GM18520 (cell line): Measurements from ENCODE around the gene HMX1.

ENCODE experiments used
- ATAC-seq: cut with Tn5 transposase; IDR thresholded peaks from one replicate; pipeline ENCODE4 v1.9.1; 2021; ENCODE audit not compliant: unreplicated experiment

Gene HMX1

DNA sequence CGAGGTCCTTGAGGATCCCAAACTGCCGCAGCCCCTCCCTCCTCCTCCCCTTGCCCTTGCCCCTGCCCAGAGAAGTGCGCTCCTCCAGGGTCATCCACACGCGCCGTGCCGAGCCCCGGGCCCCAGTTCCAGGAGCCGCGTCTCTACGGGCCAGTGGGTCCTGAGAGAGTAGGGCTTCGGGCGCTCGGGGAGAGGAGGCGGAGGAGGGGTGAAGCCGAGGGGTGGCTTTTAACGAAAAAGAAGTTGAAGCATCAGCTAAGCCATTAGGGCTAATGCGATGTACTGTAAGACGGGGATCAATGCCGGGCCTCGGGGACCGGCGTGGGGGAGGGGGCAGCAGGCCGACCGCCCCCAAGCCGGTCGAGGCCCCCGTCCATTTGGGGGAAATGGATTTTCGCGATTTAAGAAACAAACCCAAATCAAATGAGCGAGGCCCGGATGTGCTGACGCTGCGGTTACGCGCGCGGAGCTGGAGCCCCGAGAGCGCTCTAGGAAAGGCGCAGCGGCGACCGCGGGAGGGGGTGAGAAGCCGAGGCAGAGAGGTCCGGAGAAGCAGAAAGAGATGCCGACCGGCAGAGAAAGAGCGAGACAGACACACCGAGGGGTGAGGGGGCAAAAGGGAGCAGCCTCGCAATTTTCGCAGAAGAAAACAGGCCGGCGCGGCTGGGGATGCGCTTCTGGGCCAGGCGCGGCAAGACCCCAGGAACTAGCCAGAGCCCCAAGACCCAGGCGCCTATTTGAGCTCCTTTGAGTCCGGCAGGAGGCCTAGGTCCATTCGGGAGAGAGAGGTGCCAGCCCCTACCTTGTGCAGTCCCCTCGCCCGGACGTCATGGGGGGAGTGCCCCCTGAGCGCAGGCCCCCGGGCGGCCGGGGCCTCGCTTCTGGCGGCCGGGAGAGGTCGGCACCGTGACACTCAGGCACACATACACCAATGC lies 13.6 kb downstream of the HMX1 start:
- ATAC-seq, result no peak

DNA sequence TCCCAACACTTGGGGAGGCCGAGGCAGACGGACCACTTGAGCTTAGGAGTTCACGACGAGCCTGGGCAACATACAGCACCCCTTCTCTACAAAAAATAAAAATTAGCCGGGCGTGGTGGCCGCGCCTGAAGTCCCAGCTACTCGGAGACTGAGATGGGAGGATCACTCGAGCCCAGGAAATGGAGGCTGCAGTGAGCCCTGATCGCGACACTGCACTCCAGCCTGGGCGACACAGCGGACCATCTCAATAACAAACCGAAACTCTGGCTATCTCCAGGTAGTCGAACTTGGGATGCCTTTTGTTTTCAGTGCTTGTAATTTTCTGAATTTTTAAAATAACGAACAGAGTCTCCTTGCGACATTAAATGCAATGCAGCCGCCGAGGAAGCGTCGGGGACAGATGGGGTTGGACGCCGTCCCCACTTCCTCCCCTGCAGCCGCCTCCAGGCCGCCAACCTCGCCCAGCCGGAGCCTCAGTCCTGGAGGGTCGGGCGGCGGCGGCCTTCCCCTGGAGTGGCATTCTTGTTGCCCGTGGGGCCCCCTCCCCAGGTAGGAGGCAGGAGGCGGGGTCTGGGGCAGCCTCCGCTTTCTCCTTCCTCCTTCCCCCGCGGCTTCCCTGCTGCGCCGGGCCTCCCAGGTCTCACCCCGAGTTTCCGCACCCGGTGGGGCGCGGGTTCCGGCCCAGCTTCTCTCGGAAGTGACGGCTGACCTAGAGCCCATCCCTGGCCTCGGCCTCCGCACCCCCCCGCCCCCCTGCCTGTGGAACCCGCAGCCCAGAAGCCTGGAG lies 14.6 kb downstream of the HMX1 start:
- ATAC-seq, result no peak

DNA sequence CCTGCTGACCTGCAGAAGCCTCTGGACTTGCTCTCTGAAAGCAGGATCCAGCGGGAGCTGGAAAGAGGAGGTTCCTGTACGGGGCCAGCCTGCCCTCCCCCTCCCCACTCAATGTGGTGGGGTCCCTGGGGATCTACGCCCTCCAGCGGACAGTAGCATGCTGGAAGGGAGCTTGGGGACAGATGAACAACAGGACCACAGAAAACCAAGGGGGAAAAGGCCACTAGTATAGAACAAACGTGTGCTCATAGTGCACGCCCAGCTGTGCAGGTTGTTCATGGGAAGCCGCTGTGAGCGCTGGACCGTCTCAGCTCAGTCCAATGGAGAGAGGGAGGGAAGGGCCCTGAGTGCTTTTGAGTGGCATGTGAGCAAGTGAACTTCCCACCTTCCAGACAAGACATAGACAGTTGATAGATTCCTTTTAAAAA lies 15.8 kb downstream of the HMX1 start:
- ATAC-seq, result no peak

DNA sequence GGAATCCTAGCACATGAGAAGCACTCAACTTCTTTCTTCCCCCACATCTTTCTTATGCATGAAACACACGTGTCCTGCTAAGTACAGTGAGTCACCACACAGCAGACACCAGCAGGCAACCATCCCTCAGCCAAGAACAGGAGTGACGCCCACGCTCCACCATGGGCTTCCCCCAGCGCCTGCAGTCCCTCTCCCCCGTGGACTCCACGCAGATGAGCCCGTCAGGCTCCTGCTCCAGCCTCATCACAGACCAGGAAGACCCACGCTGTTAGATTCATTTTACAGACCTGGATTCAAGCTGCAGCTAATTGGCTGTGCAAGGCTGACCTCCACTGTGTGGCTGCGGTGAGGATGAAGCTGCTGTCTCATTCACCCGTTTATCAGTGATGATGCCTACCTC lies 16.7 kb downstream of the HMX1 start:
- no peak for ATAC-seq

DNA sequence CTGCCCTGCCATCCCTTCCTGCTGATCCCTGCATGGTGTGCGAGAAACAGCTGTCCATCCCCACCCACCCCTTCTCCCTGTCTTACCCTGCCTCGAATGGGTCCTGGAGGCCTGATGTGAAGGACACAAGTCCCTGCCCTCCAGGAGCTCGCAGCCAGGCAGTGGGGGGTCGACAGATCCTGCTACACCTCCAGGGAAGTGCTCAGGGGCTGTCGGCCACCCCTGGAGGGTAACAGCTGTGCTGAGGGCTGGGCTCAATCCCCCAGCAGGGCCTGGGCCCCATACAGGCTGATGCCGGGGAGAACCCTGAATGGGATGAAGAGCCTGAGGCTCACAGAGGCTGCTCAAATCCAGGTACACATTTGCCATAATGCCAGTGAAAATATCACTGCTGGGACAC lies 17.6 kb downstream of the HMX1 start:
- no peak for ATAC-seq

- no peak for ATAC-seq
These were observed 18.4 kb downstream of the HMX1 start for GRCh38 chr4:8853249-8853648.

DNA sequence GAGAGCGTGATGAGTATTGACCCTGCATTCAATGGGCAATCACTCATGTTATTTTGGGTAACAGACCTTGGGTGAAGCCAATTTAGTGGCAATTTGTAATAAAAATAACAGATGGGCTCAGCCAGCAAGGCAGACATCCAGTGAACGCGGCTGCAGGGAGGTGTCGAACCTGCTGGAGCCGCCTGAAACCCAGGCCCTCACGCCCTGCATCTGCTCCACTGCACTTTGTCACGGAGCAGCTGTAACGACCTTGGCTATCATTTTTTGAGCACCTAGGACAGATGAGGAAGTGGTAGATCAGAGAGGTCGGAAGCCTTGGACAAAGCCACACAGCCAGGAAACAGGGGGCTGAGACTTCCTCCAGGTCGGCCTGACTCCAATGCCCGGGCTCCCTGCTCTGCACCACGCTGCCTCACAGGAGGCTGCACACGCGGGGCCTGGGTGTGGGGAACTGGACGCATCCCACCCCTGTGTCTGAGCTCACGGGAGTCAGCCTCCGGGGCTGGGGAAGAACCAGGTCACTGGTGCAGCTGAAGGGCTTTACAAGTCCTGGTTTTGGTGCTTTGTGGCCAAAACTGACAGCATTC lies 19.4 kb downstream of the HMX1 start:
- no peak for ATAC-seq

DNA sequence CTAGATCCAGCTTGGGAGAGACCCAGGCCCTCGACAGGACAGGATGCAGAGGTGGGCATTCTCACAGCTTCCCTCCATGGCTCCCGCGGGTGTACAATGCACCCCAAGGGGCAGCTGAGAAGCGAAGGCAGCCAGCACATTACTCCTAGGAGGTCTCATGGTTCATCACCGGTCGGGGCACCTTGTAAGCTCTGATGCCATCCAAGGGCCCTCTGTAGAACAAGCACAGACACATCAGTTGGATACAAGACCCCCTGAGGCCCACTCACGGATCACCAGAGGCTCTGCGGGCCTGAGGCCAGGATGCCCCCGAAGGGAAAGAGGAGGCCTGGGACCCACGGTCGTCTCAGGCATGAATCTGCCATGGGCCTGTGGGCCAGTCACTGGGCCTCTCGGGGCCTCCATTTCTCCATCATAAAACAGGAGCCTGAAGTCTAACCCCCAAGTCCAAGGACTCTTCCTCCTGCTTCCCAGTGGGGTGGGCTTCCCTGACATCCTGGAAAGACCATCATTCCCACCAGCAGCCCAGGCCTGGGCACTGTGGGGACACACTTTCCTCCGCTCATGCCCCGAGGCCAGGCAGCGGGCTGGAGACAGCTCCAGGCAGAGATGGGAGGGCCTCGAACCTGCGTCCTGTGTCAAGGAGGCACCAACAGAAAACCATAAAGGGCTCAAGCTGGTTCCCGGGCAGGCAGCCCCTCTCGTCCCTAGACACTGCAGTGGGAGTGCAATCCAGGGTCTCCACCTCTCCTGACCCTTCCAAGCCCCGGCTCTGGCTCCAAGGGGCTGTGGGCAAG lies 20.1 kb downstream of the HMX1 start:
- no peak for ATAC-seq

- no peak for ATAC-seq
These were observed 20.8 kb downstream of the HMX1 start for GRCh38 chr4:8850830-8851188.

GRCh38 chr4:8850074-8850829 lies 21.4 kb downstream of the HMX1 start:
- ATAC-seq, result no peak

DNA sequence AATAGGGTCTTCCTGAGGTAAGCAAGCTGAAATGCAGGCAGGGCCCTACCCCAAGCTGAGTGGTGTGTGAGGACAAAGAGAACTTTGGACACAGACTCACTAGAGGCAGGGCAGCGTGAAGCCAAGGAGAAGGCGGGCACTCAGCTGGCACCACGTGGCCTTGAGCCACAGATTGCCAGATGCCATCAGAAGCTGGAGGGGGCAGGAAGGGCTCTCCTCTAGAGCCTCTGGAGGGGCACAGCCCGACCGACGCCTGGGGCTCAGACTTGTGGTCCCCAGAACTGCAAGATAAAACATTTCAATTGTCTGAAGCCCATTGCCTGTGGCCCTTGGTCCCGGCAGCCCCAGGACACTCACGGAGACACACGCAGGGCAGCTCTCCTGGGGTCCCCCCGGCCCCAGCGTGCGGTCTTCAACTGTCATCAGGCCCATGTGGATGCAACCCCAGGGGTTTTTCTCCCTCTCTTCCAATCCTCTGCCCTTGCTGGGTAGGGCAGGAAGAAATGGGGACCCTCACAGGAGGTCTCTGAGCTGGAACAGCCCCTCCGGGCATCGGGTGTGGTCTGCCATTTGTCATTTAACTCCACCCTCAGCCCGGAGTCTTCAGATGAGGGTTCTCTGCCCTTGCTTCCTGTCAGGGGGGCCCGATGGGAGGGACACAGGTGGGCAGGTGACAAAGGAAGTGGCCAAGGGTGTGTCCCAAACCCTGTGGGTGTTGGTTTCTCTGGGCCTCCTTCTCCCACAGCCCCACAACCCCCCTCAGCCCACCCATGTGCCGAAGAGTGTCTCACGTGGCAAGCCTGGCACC lies 22.2 kb downstream of the HMX1 start:
- ATAC-seq, result no peak

DNA sequence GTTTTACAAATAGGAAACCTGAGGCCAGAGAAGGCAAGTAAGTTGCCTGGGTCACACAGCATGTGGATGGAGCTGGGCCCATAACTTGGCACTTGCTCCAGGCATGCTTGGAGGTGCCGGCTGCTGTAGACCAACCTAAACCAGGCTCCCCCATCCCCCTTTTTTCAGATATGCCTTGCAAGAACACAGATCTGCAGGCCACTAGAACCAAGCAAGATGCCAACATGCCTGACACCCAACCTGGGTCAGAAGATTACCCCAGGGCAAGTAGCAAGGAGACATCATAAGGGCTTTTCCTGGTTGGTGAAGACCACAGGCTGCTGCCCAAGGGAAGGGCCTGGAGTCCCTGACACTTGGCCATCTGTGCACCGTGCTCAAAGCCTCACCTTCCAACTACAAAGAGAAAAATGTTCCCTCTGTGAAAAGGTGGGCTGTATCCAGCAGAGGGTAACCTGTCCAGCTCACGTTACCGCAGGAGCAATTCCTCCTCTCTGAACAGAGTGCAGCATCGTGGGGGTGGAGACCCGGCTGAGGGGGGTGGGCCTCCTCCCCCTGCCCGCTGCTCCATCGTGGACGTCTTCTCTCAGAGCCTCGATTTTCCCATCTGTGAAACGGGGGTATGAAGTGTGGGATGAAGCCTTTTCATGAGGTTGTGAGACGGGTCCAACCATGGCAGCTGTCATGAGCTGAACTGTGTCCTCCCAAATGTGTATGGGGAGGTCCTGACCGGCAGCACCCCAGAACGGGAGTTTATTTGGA lies 23.0 kb downstream of the HMX1 start:
- ATAC-seq, result no peak

GRCh38 chr4:8847764-8848163 lies 23.9 kb downstream of the HMX1 start:
- no peak for ATAC-seq

GRCh38 chr4:8847331-8847730 lies 24.3 kb downstream of the HMX1 start:
- ATAC-seq, result no peak

DNA sequence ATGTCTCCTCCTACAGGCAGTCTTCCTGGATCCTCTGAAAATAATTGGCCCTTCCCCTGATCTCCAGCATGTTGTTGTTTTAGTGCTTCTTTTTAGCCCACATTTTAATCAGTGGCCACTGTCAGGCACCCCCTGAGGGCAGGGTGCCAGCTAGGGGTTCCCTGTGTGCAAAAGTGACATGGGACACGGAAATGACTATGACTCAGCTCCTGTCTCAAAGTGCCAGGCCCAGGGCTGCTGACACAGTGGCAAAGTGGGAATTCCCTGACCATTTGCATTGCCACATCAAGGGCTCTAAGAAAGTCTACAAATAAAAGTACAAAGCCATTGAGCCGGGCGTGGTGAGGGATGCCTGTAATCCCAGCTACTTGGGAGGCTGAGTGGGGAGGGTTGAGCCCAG lies 24.8 kb downstream of the HMX1 start:
- no peak for ATAC-seq

DNA sequence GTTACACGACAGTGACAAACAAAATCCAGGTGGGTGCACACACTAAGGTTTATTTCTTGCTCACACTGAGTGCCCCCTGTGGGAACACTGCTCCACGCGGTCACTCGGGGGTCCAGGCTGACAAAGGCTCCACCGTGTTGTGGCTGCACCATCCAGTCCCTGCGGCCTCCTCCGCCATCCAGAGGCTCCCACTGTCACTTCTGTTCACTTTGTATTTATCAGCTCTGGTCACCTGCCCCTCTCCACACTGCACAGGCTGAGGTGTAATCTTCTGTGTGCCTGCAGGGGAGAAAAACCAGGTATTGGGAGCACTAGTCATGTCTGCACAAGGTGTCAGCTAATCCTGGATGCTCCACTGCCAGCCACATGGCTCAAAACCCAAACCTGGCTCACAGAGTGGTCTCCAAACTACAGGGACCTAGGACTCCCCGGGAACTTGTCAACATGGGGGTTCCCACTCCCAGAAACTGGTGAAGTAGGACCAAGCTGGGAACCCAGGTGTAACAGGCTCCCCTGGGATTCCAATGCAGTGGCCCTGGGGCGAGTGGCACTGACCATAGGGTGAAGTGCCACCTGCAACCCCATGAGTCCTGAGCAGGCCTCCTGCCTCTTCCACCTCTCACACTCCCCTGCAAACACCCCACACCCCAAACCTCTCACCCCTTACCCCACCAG lies 25.5 kb downstream of the HMX1 start:
- no peak for ATAC-seq

DNA sequence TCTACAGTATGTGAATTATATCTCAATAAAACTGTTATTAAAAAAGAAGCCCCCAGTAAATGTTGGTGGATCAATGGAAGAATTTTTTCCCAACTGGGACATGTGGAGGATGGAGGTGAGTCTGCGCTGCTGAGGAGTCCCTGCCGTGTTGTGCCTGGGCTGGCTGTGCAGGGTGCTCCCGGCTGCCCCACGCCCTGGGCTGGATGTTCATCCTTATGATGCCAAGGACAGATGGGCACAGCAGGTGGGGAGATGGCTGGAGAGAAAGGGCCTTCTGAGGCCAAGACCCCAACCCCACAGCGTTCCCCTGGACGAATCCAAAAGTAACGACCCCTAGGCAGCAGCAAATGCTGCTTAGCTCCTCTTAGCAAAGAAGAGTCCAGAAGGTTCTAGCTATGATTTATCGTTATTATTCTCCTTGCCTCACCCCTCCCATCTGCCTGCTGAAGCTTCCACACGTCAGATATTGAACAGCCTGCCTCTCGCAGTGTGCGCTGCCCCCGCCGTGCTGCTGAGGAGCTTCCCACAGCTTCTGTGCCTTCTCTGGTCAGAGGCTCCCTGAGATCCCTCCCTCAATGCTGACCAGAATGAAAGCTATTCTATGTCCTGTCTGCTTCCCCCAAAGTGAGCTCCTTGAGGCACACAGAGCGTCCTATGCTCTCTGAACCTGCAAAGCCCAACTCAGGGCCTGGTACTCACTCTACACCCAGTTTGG lies 26.5 kb downstream of the HMX1 start:
- ATAC-seq, result no peak

DNA sequence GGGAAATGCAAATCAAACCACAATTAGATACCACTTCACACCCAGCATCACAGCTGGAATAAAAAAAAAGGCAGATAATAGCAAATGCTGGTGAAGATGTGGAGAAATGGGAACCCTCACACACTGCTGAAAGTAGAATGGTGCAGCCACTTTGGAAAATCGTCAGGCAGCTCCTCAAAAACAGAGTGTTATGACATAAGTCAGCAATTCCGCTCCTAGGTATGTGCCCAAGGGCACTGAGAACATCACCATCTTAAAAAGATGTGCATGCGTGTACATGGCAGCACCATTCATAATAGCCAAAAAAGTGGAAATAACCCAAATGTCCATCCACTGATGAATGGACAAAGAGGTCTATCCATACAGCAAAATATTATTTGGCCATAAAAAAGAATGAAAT lies 28.0 kb downstream of the HMX1 start:
- no peak for ATAC-seq
